HG03565 (cell line): Measurements from ENCODE around the gene APPBP2.

Experiments used
- ATAC-seq: cut with Tn5 transposase; IDR thresholded peaks from one replicate; pipeline ENCODE4 v1.9.1; 2021; ENCODE audit warnings: mild to moderate bottlenecking, moderate library complexity; ENCODE audit not compliant: unreplicated experiment

Gene APPBP2

GRCh38 chr17:60398227-60398959 lies 127.6 kb downstream of the APPBP2 start:
- peak; percentile 62 for ATAC-seq

- ATAC-seq, result no peak
Observed at GRCh38 chr17:60396412-60396811, 129.6 kb downstream of the APPBP2 start.

DNA sequence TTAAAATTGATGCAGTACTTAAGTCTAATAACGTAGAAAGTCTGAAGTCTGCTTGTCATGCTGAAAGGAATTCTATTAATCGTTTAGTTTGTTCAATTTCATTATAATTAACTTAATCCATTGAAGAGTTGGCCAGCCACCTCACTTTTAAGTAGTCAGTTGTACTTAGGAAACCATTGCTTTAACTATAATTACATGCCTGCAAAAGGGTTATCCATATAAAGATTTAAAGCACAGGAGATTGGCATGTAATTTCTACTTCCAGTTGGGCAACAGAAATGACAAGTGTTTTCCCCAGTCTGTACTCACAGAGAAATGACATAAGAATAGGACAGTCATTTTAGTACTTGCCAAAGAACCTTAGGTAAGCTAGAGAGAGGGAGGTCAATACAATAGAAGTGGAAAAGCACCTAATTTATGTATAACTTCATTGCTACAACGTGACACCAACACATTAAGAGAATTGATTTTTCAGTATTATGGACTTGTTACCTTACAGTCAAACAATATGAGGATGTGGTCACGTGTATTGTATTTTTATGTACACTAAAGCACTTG lies 130.5 kb downstream of the APPBP2 start:
- ATAC-seq, result no peak

DNA sequence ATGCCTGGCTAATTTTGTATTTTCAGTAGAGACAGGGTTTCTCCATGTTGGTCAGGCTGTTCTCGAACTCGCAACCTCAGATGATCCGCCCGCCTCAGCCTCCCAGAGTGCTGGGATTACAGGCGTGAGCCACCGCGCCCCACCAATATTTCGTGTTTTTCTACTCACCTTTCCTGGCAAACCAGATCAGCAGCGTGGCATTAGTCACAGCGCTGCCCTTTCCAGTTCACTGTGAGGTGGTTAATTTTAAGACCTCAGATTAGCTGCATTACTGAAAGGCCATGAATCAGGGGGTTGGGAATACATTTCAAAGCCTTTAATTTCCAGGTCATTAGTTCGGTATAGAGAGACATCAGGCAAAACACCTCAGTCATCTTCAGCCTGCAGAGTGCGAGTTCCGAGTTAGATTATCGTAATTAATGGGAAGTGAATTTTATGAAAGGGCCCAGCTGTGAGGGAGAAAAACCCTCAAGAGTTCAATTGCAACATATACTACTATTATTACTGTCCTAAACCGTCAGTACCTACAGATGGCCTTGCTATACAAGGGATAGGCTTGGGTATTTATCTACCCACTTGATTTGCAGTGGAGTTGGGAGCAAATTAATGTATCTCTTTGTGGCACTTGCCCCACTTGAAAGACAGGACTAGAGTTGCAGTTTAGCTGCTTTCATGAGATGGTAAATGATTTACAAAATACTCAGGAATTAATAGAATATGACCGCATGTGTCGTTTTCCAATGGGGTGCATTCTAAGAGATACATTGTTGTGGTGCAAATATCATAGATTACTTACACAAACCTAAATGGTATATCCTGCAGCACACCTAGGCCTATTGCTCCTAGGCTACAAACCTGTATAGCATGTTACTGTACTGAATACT lies 132.0 kb downstream of the APPBP2 start:
- no peak for ATAC-seq
